Heart left ventricle (tissue), 16 donors: Measurements from ENCODE around the gene VPS13A. TPM values are rescaled to one million over a fixed set of nuclear protein-coding genes. Genes with fewer than 3 reads are reported as not detected.
A peak's percentile ranks its signal among the peaks of the same experiment; 100 is the strongest.
"Not testable (repeated sequence)": the region's sequence is repeated elsewhere in the genome, so short reads cannot be mapped to it uniquely, and the experiment has no call there.

Experiments used
- ATAC-seq, 4 donors: fragments of 200-7000 bp; cut with Tn5 transposase; one replicate each; pipeline ENCODE4 v1.9.1; 2020 to 2022; ENCODE audit warnings: moderate library complexity in 4 of 4, mild to moderate bottlenecking in 3 of 4, moderate number of reproducible peaks in 1 of 4
- DNase-seq, 5 donors: peaks; one replicate each; pipeline ENCODE4 v3.0.0-alpha.2; 2020
- H3K27ac ChIP-seq, 12 donors: fragments of 200-600 bp; sonication (generic) in 4 of 12; one replicate each; pipeline versions ENCODE4 v1.5.0 to v1.8.0; 2016 to 2022; ENCODE audit warnings: mild to moderate bottlenecking in 2 of 12
- H3K27me3 ChIP-seq, 9 donors: fragments of 200-600 bp; sonication (generic) in 2 of 9; one replicate each; pipeline versions ENCODE4 v1.5.1 to v1.8.0; 2016 to 2022; ENCODE audit warnings: mild to moderate bottlenecking in 3 of 9
- H3K36me3 ChIP-seq, 9 donors: fragments of 200-600 bp; sonication (generic) in 2 of 9; one replicate each; pipeline versions ENCODE4 v1.5.0 to v1.8.0; 2018 to 2022; ENCODE audit warnings: mild to moderate bottlenecking in 2 of 9
- H3K4me1 ChIP-seq, 12 donors: fragments of 200-600 bp; sonication (generic) in 4 of 12; one replicate each; pipeline versions ENCODE4 v1.5.0 to v1.8.0; 2016 to 2022; ENCODE audit warnings: mild to moderate bottlenecking in 3 of 12
- H3K4me3 ChIP-seq, 12 donors: fragments of 200-600 bp; sonication (generic) in 4 of 12; one replicate each; pipeline versions ENCODE4 v1.5.0 to v1.8.0; 2017 to 2022; ENCODE audit warnings: mild to moderate bottlenecking in 9 of 12, moderate library complexity in 4 of 12
- H3K9me3 ChIP-seq, 12 donors: fragments of 200-600 bp; sonication (generic) in 4 of 12; one replicate each; pipeline versions ENCODE4 v1.5.0 to v1.8.0; 2016 to 2022; ENCODE audit warnings: mild to moderate bottlenecking in 1 of 12
- POLR2A ChIP-seq, 2 donors: fragments of 450-650 bp; IDR thresholded peaks; one replicate each; pipeline ENCODE4 v1.6.1; 2017; ENCODE audit warnings: antibody characterized with exemption in 2 of 2, mild to moderate bottlenecking in 2 of 2, moderate library complexity in 2 of 2
- WGBS, 4 donors: extraction: QIAGEN DNeasy Blood & Tissue Kit in 2 of 4; methylation state at CpG; one replicate each; pipeline versions ENCODE4 v1.1.5 to v1.1.7; 2013 to 2018; 5-methylcytosine and 5-hydroxymethylcytosine counted together
- intact Hi-C, 10 donors: fragments of 100-400 bp; cut with DNase I; formaldehyde crosslinking; loops; one replicate each; pipeline versions ENCODE4 v1.11.1 to v1.14.2; 2022
- polyA plus RNA-seq, 2 donors: library from polyadenylated mRNA; stranded (reverse); fragments of 200-250 nt; gene quantifications; one replicate each; pipeline ENCODE4 v1.2.3, GENCODE V29; 2013
- total RNA-seq, 9 donors: library from RNA; depleted of rRNA in 2 of 9; stranded (reverse); fragments of >200 nt in 2 of 9; fragmentation: NEBNext Ultra II Directional in 3 of 9; extraction: Animal tissue kit (Norgen Biotek cat#: 25700) in 3 of 9; gene quantifications; one replicate each; pipeline versions ENCODE4 v1.1.0 to v1.2.4, GENCODE V29; 2016 to 2023
- TF ChIP-seq, protein P1 (sequence below), 12 donors: fragments of 200-600 bp; sonication (generic) in 4 of 12; IDR thresholded peaks; one replicate each; pipeline versions ENCODE4 v1.5.0 to v1.8.0; 2018 to 2022; ENCODE audit warnings: antibody characterized with exemption in 12 of 12, mild to moderate bottlenecking in 5 of 12
- donor health status: ischemic (EF 13 %, LVEDD 7.1; RV severe dilation, severe dysfunction).
- donor health status: healthy with polysubstance abuse.
- donor health status: DM: no; HTN: yes; CAD: no.
- donor health status: DM: no; HTN: no; CAD: no.
- donor health status: ischemic (EF 25% LVEDD 6.9; RV normal size, moderate dysfunction).
- donor health status: ischemic (EF 25% LVEDD 5.7; RV mildly dilated, moderate dysfunction).
- donor health status: healthy.
- donor health status: DM: yes; HTN: yes; CAD: no.
- donor health status: ischemic (EF 35%, LVEDD 5.7; RV mildly dilated, moderate dysfunction).
- donor health status: nonischemic (EF 11% LVEDD 7.7; RV severe dilation, severe dysfunction).
- donor health status: DM: yes; HTN: yes; CAD: no.
- donor health status: PGD.
- donor health status: ischemic (EF 29% LVEDD 5.4; RV normal size, mild dysfunction).
- donor health status: nonischemic (EF 23%, LVEDD 6.1; RV moderate dilation, normal function).

VPS13A gene
- total and polyA plus RNA-seq, 11 donors, result 8.6 to 42.2 (median 29.8) TPM

GRCh38 chr9:77435688-77436087, 258.4 kb downstream of the VPS13A start:
- Histone ChIP-seq H3K36me3 (no peaks in the 10 kb centered on the region), H3K9me3 (no peaks in the 10 kb centered on the region), H3K27me3 (no peaks in the 10 kb centered on the region), H3K27ac (no peak overlapping the region), H3K4me1 (peaks cover 0 to 11% (median 0%) of the 10 kb centered on the region in 12 donors), H3K4me3 (no peak overlapping the region)
- intact Hi-C loops, result loop anchor here in 5 of 10 donors (10.0 kb wide), 2 partner anchors 399 to 599 kb away; partner anchors contain the start of gene GNAQ (in 5 of the 5)
- whole genome bisulfite sequencing, 4 donors, result 66 to 76% (median 72%) methylated on average over 3 of the region's 3 CpGs
- ATAC-seq, result peak in 2 of 4 donors; percentile 33 to 71
- peak in 1 of 5 donors; percentile 40 for DNase-seq
- TF ChIP-seq POLR2A (IDR thresholded peaks at IDR 0.05), result no peak
- TF ChIP-seq, protein P1, sequence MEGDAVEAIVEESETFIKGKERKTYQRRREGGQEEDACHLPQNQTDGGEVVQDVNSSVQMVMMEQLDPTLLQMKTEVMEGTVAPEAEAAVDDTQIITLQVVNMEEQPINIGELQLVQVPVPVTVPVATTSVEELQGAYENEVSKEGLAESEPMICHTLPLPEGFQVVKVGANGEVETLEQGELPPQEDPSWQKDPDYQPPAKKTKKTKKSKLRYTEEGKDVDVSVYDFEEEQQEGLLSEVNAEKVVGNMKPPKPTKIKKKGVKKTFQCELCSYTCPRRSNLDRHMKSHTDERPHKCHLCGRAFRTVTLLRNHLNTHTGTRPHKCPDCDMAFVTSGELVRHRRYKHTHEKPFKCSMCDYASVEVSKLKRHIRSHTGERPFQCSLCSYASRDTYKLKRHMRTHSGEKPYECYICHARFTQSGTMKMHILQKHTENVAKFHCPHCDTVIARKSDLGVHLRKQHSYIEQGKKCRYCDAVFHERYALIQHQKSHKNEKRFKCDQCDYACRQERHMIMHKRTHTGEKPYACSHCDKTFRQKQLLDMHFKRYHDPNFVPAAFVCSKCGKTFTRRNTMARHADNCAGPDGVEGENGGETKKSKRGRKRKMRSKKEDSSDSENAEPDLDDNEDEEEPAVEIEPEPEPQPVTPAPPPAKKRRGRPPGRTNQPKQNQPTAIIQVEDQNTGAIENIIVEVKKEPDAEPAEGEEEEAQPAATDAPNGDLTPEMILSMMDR (IDR thresholded peaks at IDR 0.05), result no peak

DNA sequence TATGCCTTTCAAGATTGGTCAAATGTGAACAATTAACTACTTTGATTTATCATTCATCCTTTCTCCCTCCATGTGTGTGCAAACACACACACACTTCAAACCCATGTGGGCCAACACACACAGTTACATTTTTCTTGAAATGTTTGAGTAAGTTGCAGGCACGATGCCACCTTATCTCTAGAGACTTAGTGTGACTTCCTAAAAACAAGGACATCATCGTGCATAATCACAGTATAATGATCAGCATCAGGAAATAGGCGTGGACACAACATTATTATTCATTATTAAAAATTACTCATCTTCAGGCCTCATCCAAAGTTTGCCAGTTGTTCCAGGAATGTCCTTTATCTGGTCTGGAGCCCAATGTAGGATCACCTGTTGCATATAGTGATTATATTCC, 261.3 kb downstream of the VPS13A start:
- Histone ChIP-seq H3K27ac (no peak overlapping the region), H3K36me3 (no peaks in the 10 kb centered on the region), H3K9me3 (no peaks in the 10 kb centered on the region), H3K4me1 (peaks cover 0 to 11% (median 0%) of the 10 kb centered on the region in 12 donors), H3K4me3 (no peak overlapping the region), H3K27me3 (no peaks in the 10 kb centered on the region)
- no peak for DNase-seq
- no peak for ATAC-seq
- intact Hi-C loops, result loop anchor here in 5 of 10 donors (10.0 kb wide), 2 partner anchors 396 to 596 kb away; partner anchors contain the start of gene GNAQ (in 5 of the 5)
- 50 to 62% (median 58%) methylated on average over 3 of the region's 3 CpGs for WGBS, 4 donors
- TF ChIP-seq, protein P1 (IDR thresholded peaks at IDR 0.05), result no peak
- TF ChIP-seq POLR2A (IDR thresholded peaks at IDR 0.05), result no peak

DNA sequence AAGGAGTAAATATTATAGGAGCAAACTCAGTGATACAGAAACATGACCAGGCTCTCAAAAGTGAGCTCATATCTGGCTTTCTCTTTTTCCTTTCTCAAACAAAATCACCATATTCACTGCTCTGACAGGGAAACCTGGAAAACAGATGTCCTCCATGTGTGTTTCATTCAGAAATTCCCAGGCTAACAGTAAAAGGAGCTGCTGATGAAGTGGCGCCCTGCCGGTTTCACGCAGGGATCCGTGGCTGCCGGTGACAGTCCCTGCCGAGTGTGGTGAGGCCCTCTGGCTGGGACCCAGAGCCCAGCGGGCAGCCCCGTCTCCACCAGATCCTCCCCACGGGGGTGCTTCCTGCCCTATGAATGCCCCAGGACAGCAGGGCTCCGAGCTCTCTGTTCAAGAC, 262.7 kb downstream of the VPS13A start:
- Histone ChIP-seq H3K27ac (peak overlapping the region in 4 of 12 donors; percentile 28 to 58 (median 50)), H3K36me3 (no peaks in the 10 kb centered on the region), H3K27me3 (no peaks in the 10 kb centered on the region), H3K4me3 (peak overlapping the region in 1 of 12 donors; percentile 22), H3K9me3 (no peaks in the 10 kb centered on the region), H3K4me1 (peaks cover 0 to 11% (median 0%) of the 10 kb centered on the region in 12 donors)
- TF ChIP-seq, protein P1 (IDR thresholded peaks at IDR 0.05), result no peak
- no peak for TF ChIP-seq POLR2A (IDR thresholded peaks at IDR 0.05)
- 26 to 32% (median 29%) methylated on average over 10 of the region's 10 CpGs for WGBS, 4 donors
- peak in 3 of 4 donors; percentile 33 to 59 (median 41) for ATAC-seq
- peak in 1 of 5 donors; percentile 58 for DNase-seq
- intact Hi-C loops, result loop anchor here in 1 of 10 donors (10.0 kb wide), 1 partner anchor 685 kb away; no protein-coding TSS in a partner anchor

- H3K36me3 ChIP-seq, H3K9me3 ChIP-seq, DNase-seq, H3K27me3 ChIP-seq, ATAC-seq, H3K4me3 ChIP-seq, H3K27ac ChIP-seq: not testable (repeated sequence)
- WGBS, 4 donors, result 73 to 83% (median 82%) methylated on average over 7 of the region's 7 CpGs
- H3K4me1 ChIP-seq, result peaks cover 0 to 11% (median 0%) of the 10 kb centered on the region in 12 donors
- intact Hi-C loops, result loop anchor here in 1 of 10 donors (10.0 kb wide), 1 partner anchor 684 kb away; no protein-coding TSS in a partner anchor
Observed at GRCh38 chr9:77441124-77441523, 263.8 kb downstream of the VPS13A start.
